Nasal cavity respiratory epithelium epithelial cell of viscerocranial mucosa (primary cell): Measurements from ENCODE around the gene IL6ST. TPM values are rescaled to one million over a fixed set of nuclear protein-coding genes. Genes with fewer than 3 reads are reported as not detected.

Experiments
- total RNA-seq: library from RNA; depleted of rRNA; stranded (reverse); fragments of >200 nt; gene quantifications from 2 replicates; pipeline ENCODE4 v1.2.3, GENCODE V29; 2014

Gene IL6ST
- 62.2 and 135 TPM in 2 replicates for total RNA-seq

GRCh38 chr5:55994495-55994997 is at the start of gene IL6ST:
Gene IL6ST (minus strand): TSS chr5:55994963. CDS start chr5:55976278, 18,685 bp downstream.

Other genes starting within 250 kb of the IL6ST start
- gene IL31RA, start 143.6 kb downstream of the IL6ST start, total RNA-seq, result 0.93 and 2.7 TPM in 2 replicates
- gene ANKRD55, start 238.4 kb upstream of the IL6ST start, total RNA-seq, result not detected in 2 replicates